ENCODE results near the gene DIP2C. TPM values are rescaled to one million over a fixed set of nuclear protein-coding genes. Genes with fewer than 3 reads are reported as not detected.

DIP2C gene
- total RNA-seq, 2 donors from 2014 or later = 12.3 to 41.8 TPM

GRCh38 chr10:593421-593820, 96.0 kb downstream of the DIP2C start:
- no peaks in the 10 kb centered on the region for H3K4me1 ChIP-seq (replicated peaks)
- no peaks in the 10 kb centered on the region for H3K9me3 ChIP-seq
- H3K4me3 ChIP-seq = no peak overlapping the region
- H3K36me3 ChIP-seq = no peaks in the 10 kb centered on the region
- intact Hi-C loops (cut with DNase I) = no loop called here
- no peak for DNase-seq (ENCODE audit: low spot score)
- 84% methylated on average over 15 of the region's 15 CpGs for WGBS
- H3K27ac ChIP-seq = no peak overlapping the region
- TF ChIP-seq POLR2A (IDR thresholded peaks at IDR 0.05) (no peak), CTCF (IDR thresholded peaks at IDR 0.05) (no peak), POLR2AphosphoS5 (IDR thresholded peaks at IDR 0.05) (no peak)
- H3K27me3 ChIP-seq (replicated peaks; ENCODE audit: insufficient read depth) = no peaks in the 10 kb centered on the region

- TF ChIP-seq POLR2AphosphoS5 (IDR thresholded peaks at IDR 0.05) = no peak
- TF ChIP-seq CTCF (IDR thresholded peaks at IDR 0.05) = no peak
- TF ChIP-seq POLR2A (IDR thresholded peaks at IDR 0.05) = no peak
- H3K36me3 ChIP-seq = no peaks in the 10 kb centered on the region
- H3K27me3 ChIP-seq (replicated peaks; ENCODE audit: insufficient read depth) = no peaks in the 10 kb centered on the region
- intact Hi-C loops (cut with DNase I) = no loop called here
- H3K4me1 ChIP-seq (replicated peaks) = no peaks in the 10 kb centered on the region
- no peak overlapping the region for H3K4me3 ChIP-seq
- WGBS = 81% methylated on average over 7 of the region's 7 CpGs
- no peaks in the 10 kb centered on the region for H3K9me3 ChIP-seq
- H3K27ac ChIP-seq = no peak overlapping the region
- DNase-seq (ENCODE audit: low spot score) = no peak
Observed at GRCh38 chr10:593016-593415, 96.5 kb downstream of the DIP2C start.

- 85% methylated on average over 11 of the region's 11 CpGs for WGBS
- H3K36me3 ChIP-seq = no peaks in the 10 kb centered on the region
- no peaks in the 10 kb centered on the region for H3K4me1 ChIP-seq (replicated peaks)
- H3K4me3 ChIP-seq = no peak overlapping the region
- no peaks in the 10 kb centered on the region for H3K9me3 ChIP-seq
- TF ChIP-seq POLR2A (IDR thresholded peaks at IDR 0.05) = no peak
- TF ChIP-seq CTCF (IDR thresholded peaks at IDR 0.05) = no peak
- no peak for TF ChIP-seq POLR2AphosphoS5 (IDR thresholded peaks at IDR 0.05)
- no peak for DNase-seq (ENCODE audit: low spot score)
- H3K27ac ChIP-seq = no peak overlapping the region
- intact Hi-C loops (cut with DNase I) = no loop called here
- no peaks in the 10 kb centered on the region for H3K27me3 ChIP-seq (replicated peaks; ENCODE audit: insufficient read depth)
Observed at GRCh38 chr10:591646-592045, 97.8 kb downstream of the DIP2C start.

GRCh38 chr10:590721-591120, 98.7 kb downstream of the DIP2C start:
- no peaks in the 10 kb centered on the region for H3K36me3 ChIP-seq
- H3K27ac ChIP-seq = no peak overlapping the region
- WGBS = 95% methylated on average over 10 of the region's 10 CpGs
- TF ChIP-seq POLR2A (IDR thresholded peaks at IDR 0.05) = no peak
- no peak for TF ChIP-seq POLR2AphosphoS5 (IDR thresholded peaks at IDR 0.05)
- no peak for TF ChIP-seq CTCF (IDR thresholded peaks at IDR 0.05)
- no peaks in the 10 kb centered on the region for H3K27me3 ChIP-seq (replicated peaks; ENCODE audit: insufficient read depth)
- H3K4me3 ChIP-seq = no peak overlapping the region
- H3K9me3 ChIP-seq = no peaks in the 10 kb centered on the region
- intact Hi-C loops (cut with DNase I) = no loop called here
- H3K4me1 ChIP-seq (replicated peaks) = no peaks in the 10 kb centered on the region
- no peak for DNase-seq (ENCODE audit: low spot score)

GRCh38 chr10:589961-590680, 99.3 kb downstream of the DIP2C start:
- no peak for DNase-seq (ENCODE audit: low spot score)
- Histone ChIP-seq H3K36me3 (no peaks in the 10 kb centered on the region), H3K4me1 (replicated peaks) (no peaks in the 10 kb centered on the region), H3K4me3 (no peak overlapping the region), H3K9me3 (no peaks in the 10 kb centered on the region), H3K27me3 (replicated peaks; ENCODE audit: insufficient read depth) (no peaks in the 10 kb centered on the region), H3K27ac (no peak overlapping the region)
- intact Hi-C loops (cut with DNase I) = loop anchor here (10.0 kb wide), 1 partner anchor 195 kb away; no protein-coding TSS in a partner anchor
- TF ChIP-seq POLR2AphosphoS5 (IDR thresholded peaks at IDR 0.05) = no peak
- no peak for TF ChIP-seq CTCF (IDR thresholded peaks at IDR 0.05)
- no peak for TF ChIP-seq POLR2A (IDR thresholded peaks at IDR 0.05)
- 87% methylated on average over 21 of the region's 21 CpGs for WGBS

Measured in prostate gland (tissue), 2 donors.